ENCODE results near the gene CELA2A.

Gene CELA2A

GRCh38 chr1:15414445-15414983 lies 42.0 kb upstream of the CELA2A start:
- H3K27ac ChIP-seq (ENCODE audit: low read depth, low read length) = no peak overlapping the region
- H3K9me3 ChIP-seq (ENCODE audit: insufficient read depth, low read depth, low read length) = no peaks in the 10 kb centered on the region
- H3K4me1 ChIP-seq (ENCODE audit: insufficient read depth, low read length) = peaks cover 4% of the 10 kb centered on the region; the same call in 1 of the 2 replicates
- H3K36me3 ChIP-seq (ENCODE audit: insufficient read depth, low read length) = no peaks in the 10 kb centered on the region
- H3K27me3 ChIP-seq (ENCODE audit: insufficient read depth, low read length) = peaks cover 22% of the 10 kb centered on the region
- no peak overlapping the region for H3K4me3 ChIP-seq (ENCODE audit: low read length)
- H3K9ac ChIP-seq (ENCODE audit: low read depth, low read length) = no peak overlapping the region
- WGBS = 87% methylated on average over 10 of the region's 10 CpGs

- Histone ChIP-seq H3K36me3 (ENCODE audit: insufficient read depth, low read length) (no peaks in the 10 kb centered on the region), H3K4me1 (ENCODE audit: insufficient read depth, low read length) (no peaks in the 10 kb centered on the region), H3K27me3 (ENCODE audit: insufficient read depth, low read length) (no peaks in the 10 kb centered on the region), H3K9ac (ENCODE audit: low read depth, low read length) (no peak overlapping the region), H3K9me3 (ENCODE audit: insufficient read depth, low read depth, low read length) (peaks cover 4% of the 10 kb centered on the region; the same call in 1 of the 2 replicates), H3K4me3 (ENCODE audit: low read length) (no peak overlapping the region), H3K27ac (ENCODE audit: low read depth, low read length) (no peak overlapping the region)
- WGBS = 85% methylated on average over 17 of the region's 18 CpGs
Observed at GRCh38 chr1:15417059-15417934, 39.2 kb upstream of the CELA2A start.

- Histone ChIP-seq H3K27me3 (ENCODE audit: insufficient read depth, low read length) (no peaks in the 10 kb centered on the region), H3K4me3 (ENCODE audit: low read length) (no peak overlapping the region), H3K4me1 (ENCODE audit: insufficient read depth, low read length) (no peaks in the 10 kb centered on the region), H3K9me3 (ENCODE audit: insufficient read depth, low read depth, low read length) (peaks cover 4% of the 10 kb centered on the region; the same call in 1 of the 2 replicates), H3K27ac (ENCODE audit: low read depth, low read length) (no peak overlapping the region), H3K9ac (ENCODE audit: low read depth, low read length) (no peak overlapping the region), H3K36me3 (ENCODE audit: insufficient read depth, low read length) (no peaks in the 10 kb centered on the region)
- WGBS = 95% methylated on average over 18 of the region's 18 CpGs
Observed at GRCh38 chr1:15418806-15419515, 37.6 kb upstream of the CELA2A start.

- Histone ChIP-seq H3K27me3 (ENCODE audit: insufficient read depth, low read length) (no peaks in the 10 kb centered on the region), H3K27ac (ENCODE audit: low read depth, low read length) (no peak overlapping the region), H3K4me3 (ENCODE audit: low read length) (no peak overlapping the region), H3K4me1 (ENCODE audit: insufficient read depth, low read length) (no peaks in the 10 kb centered on the region), H3K9ac (ENCODE audit: low read depth, low read length) (no peak overlapping the region), H3K36me3 (ENCODE audit: insufficient read depth, low read length) (no peaks in the 10 kb centered on the region), H3K9me3 (ENCODE audit: insufficient read depth, low read depth, low read length) (peaks cover 4% of the 10 kb centered on the region; the same call in 1 of the 2 replicates)
- 96% methylated on average over 7 of the region's 8 CpGs for WGBS
Observed at GRCh38 chr1:15420853-15421465, 35.6 kb upstream of the CELA2A start.

GRCh38 chr1:15422871-15423270 lies 33.7 kb upstream of the CELA2A start:
- Histone ChIP-seq H3K9ac (ENCODE audit: low read depth, low read length) (no peak overlapping the region), H3K36me3 (ENCODE audit: insufficient read depth, low read length) (no peaks in the 10 kb centered on the region), H3K27me3 (ENCODE audit: insufficient read depth, low read length) (no peaks in the 10 kb centered on the region), H3K9me3 (ENCODE audit: insufficient read depth, low read depth, low read length) (peaks cover 4% of the 10 kb centered on the region; the same call in 1 of the 2 replicates), H3K27ac (ENCODE audit: low read depth, low read length) (no peak overlapping the region), H3K4me1 (ENCODE audit: insufficient read depth, low read length) (no peaks in the 10 kb centered on the region), H3K4me3 (ENCODE audit: low read length) (no peak overlapping the region)
- 96% methylated on average over 8 of the region's 8 CpGs for WGBS

GRCh38 chr1:15423355-15424077 lies 33.0 kb upstream of the CELA2A start:
- no peaks in the 10 kb centered on the region for H3K4me1 ChIP-seq (ENCODE audit: insufficient read depth, low read length)
- H3K27ac ChIP-seq (ENCODE audit: low read depth, low read length) = no peak overlapping the region
- no peak overlapping the region for H3K4me3 ChIP-seq (ENCODE audit: low read length)
- 91% methylated on average over 11 of the region's 11 CpGs for WGBS
- no peak overlapping the region for H3K9ac ChIP-seq (ENCODE audit: low read depth, low read length)
- no peaks in the 10 kb centered on the region for H3K36me3 ChIP-seq (ENCODE audit: insufficient read depth, low read length)
- H3K27me3 ChIP-seq (ENCODE audit: insufficient read depth, low read length) = no peaks in the 10 kb centered on the region
- H3K9me3 ChIP-seq (ENCODE audit: insufficient read depth, low read depth, low read length) = peaks cover 4% of the 10 kb centered on the region; the same call in 1 of the 2 replicates

- H3K27me3 ChIP-seq (ENCODE audit: insufficient read depth, low read length) = no peaks in the 10 kb centered on the region
- H3K27ac ChIP-seq (ENCODE audit: low read depth, low read length) = no peak overlapping the region
- H3K36me3 ChIP-seq (ENCODE audit: insufficient read depth, low read length) = no peaks in the 10 kb centered on the region
- WGBS = 84% methylated on average over 13 of the region's 13 CpGs
- H3K9me3 ChIP-seq (ENCODE audit: insufficient read depth, low read depth, low read length) = peaks cover 4% of the 10 kb centered on the region; the same call in 1 of the 2 replicates
- no peak overlapping the region for H3K9ac ChIP-seq (ENCODE audit: low read depth, low read length)
- no peaks in the 10 kb centered on the region for H3K4me1 ChIP-seq (ENCODE audit: insufficient read depth, low read length)
- no peak overlapping the region for H3K4me3 ChIP-seq (ENCODE audit: low read length)
Observed at GRCh38 chr1:15424146-15424667, 32.3 kb upstream of the CELA2A start.

GRCh38 chr1:15424981-15425380 lies 31.6 kb upstream of the CELA2A start:
- no peak overlapping the region for H3K9ac ChIP-seq (ENCODE audit: low read depth, low read length)
- WGBS = 92% methylated on average over 5 of the region's 5 CpGs
- H3K27ac ChIP-seq (ENCODE audit: low read depth, low read length) = no peak overlapping the region
- H3K36me3 ChIP-seq (ENCODE audit: insufficient read depth, low read length) = no peaks in the 10 kb centered on the region
- no peaks in the 10 kb centered on the region for H3K27me3 ChIP-seq (ENCODE audit: insufficient read depth, low read length)
- peaks cover 4% of the 10 kb centered on the region; the same call in 1 of the 2 replicates for H3K9me3 ChIP-seq (ENCODE audit: insufficient read depth, low read depth, low read length)
- H3K4me3 ChIP-seq (ENCODE audit: low read length) = no peak overlapping the region
- no peaks in the 10 kb centered on the region for H3K4me1 ChIP-seq (ENCODE audit: insufficient read depth, low read length)

GRCh38 chr1:15425521-15425920 lies 31.0 kb upstream of the CELA2A start:
- Histone ChIP-seq H3K9ac (ENCODE audit: low read depth, low read length) (no peak overlapping the region), H3K27me3 (ENCODE audit: insufficient read depth, low read length) (no peaks in the 10 kb centered on the region), H3K4me1 (ENCODE audit: insufficient read depth, low read length) (no peaks in the 10 kb centered on the region), H3K9me3 (ENCODE audit: insufficient read depth, low read depth, low read length) (peaks cover 4% of the 10 kb centered on the region; the same call in 1 of the 2 replicates), H3K4me3 (ENCODE audit: low read length) (no peak overlapping the region), H3K36me3 (ENCODE audit: insufficient read depth, low read length) (no peaks in the 10 kb centered on the region), H3K27ac (ENCODE audit: low read depth, low read length) (no peak overlapping the region)
- 95% methylated on average over 10 of the region's 10 CpGs for WGBS

- Histone ChIP-seq H3K27ac (ENCODE audit: low read depth, low read length) (no peak overlapping the region), H3K4me1 (ENCODE audit: insufficient read depth, low read length) (no peaks in the 10 kb centered on the region), H3K36me3 (ENCODE audit: insufficient read depth, low read length) (no peaks in the 10 kb centered on the region), H3K9ac (ENCODE audit: low read depth, low read length) (no peak overlapping the region), H3K4me3 (ENCODE audit: low read length) (no peak overlapping the region), H3K9me3 (ENCODE audit: insufficient read depth, low read depth, low read length) (peaks cover under 1% of the 10 kb centered on the region; the same call in 1 of the 2 replicates), H3K27me3 (ENCODE audit: insufficient read depth, low read length) (no peaks in the 10 kb centered on the region)
- 78% methylated on average over 6 of the region's 6 CpGs for WGBS
Observed at GRCh38 chr1:15425958-15426357, 30.6 kb upstream of the CELA2A start.
